HCT116 (cell line): ENCODE measurements around the gene RIBC2. TPM values are rescaled to one million over a fixed set of nuclear protein-coding genes. Genes with fewer than 3 reads are reported as not detected.

Experiments used
- ATAC-seq: fragments of 200-7000 bp; cut with Tn5 transposase; 2 replicates; pipeline ENCODE4 v1.9.1; 2020; ENCODE audit warnings: mild to moderate bottlenecking, moderate library complexity
- BruUV-seq: library from RNA; stranded (reverse); fragments of 400-500 nt; replicated peaks from 2 replicates; lab custom pipeline; 2021; lab: Mats Ljungman, UMichigan
- CTCF ChIA-PET: fragments of 300-600 bp; sonication (Branson Sonifier 250); formaldehyde crosslinking; loops from one replicate; lab custom pipeline; 2021; ENCODE audit warnings: antibody characterized with exemption; lab: Charles Lee
- POLR2A ChIA-PET: fragments of 300-600, 350-600 bp; sonication (Branson Sonifier 250); formaldehyde crosslinking; loops from one replicate; lab custom pipeline; 2021; ENCODE audit warnings: antibody characterized with exemption; lab: Charles Lee
- RAD21 ChIA-PET, 2 experiments: fragments of 300-600 bp; sonication (Branson Sonifier 250); formaldehyde crosslinking; loops; one replicate each; lab custom pipeline; 2023; ENCODE audit warnings: low total read pairs in 2 of 2; ENCODE audit not compliant: uncharacterized antibody in 2 of 2, unreplicated experiment in 2 of 2, low non-redundant PET in 1 of 2; lab: Charles Lee
- DNase-seq: peaks from one replicate; pipeline ENCODE4 v3.0.0-alpha.2; 2010; ENCODE audit warnings: low read depth, low spot score
- H2AFZ ChIP-seq: fragments of 200-600 bp; shearing (Covaris generic), sonication (generic); 2 replicates; pipeline ENCODE4 v1.6.1; 2017; ENCODE audit warnings: low read depth, mixed run types, mixed read lengths, antibody characterized with exemption, low read length; ENCODE audit not compliant: poor library complexity, severe bottlenecking
- H3K27ac ChIP-seq: 2 replicates; pipeline ENCODE4 v1.5.1; 2012; ENCODE audit warnings: low read depth, low read length
- H3K27me3 ChIP-seq: fragments of 200-600 bp; sonication (generic); 2 replicates; pipeline ENCODE4 v1.6.1; 2016; ENCODE audit warnings: mixed run types, low read length, mixed read lengths; ENCODE audit not compliant: insufficient read depth
- H3K36me3 ChIP-seq, 2 experiments: fragments of 200-500 bp in 1 of 2; fragments of 200-600 bp in 1 of 2; sonication (Bioruptor generic) in 1 of 2; sonication (generic) in 1 of 2; 2 replicates each; pipeline versions ENCODE4 v1.5.1 to v1.6.1; 2014 to 2016; ENCODE audit warnings: low read length in 2 of 2, inconsistent platforms in 1 of 2, mixed read lengths in 1 of 2, mixed run types in 1 of 2; ENCODE audit not compliant: insufficient read depth in 2 of 2, control insufficient read depth in 1 of 2
- H3K4me1 ChIP-seq, 2 experiments: fragments of 200-600 bp in 1 of 2; sonication (generic) in 1 of 2; 2 replicates each; pipeline versions ENCODE4 v1.5.1 to v1.6.1; 2012 to 2017; ENCODE audit warnings: low read length in 2 of 2, inconsistent platforms in 1 of 2, mild to moderate bottlenecking in 1 of 2, mixed read lengths in 1 of 2, mixed run types in 1 of 2, moderate library complexity in 1 of 2; ENCODE audit not compliant: insufficient read depth in 2 of 2, control insufficient read depth in 1 of 2
- H3K4me2 ChIP-seq: fragments of 200-600 bp; sonication (generic); 2 replicates; pipeline ENCODE4 v1.6.1; 2017; ENCODE audit warnings: mixed run types, low read length, mixed read lengths
- H3K4me3 ChIP-seq, 2 experiments: fragments of 200-600 bp in 1 of 2; sonication (generic) in 1 of 2; replicated peaks in 1 of 2; 2 replicates each; pipeline ENCODE4 v1.5.1; 2011 to 2016; ENCODE audit warnings: low read length in 2 of 2, control low read depth in 1 of 2, low read depth in 1 of 2, mild to moderate bottlenecking in 1 of 2, mixed read lengths in 1 of 2, mixed run types in 1 of 2
- H3K79me2 ChIP-seq: fragments of 200-600 bp; sonication (generic); 2 replicates; pipeline ENCODE4 v1.6.1; 2017; ENCODE audit warnings: mild to moderate bottlenecking, mixed run types, low read length, moderate library complexity, mixed read lengths; ENCODE audit not compliant: insufficient read depth
- H3K9ac ChIP-seq: fragments of 200-600 bp; sonication (generic); 2 replicates; pipeline ENCODE4 v1.6.1; 2016; ENCODE audit warnings: low read length, mixed read lengths
- H3K9me2 ChIP-seq: fragments of 200-600 bp; sonication (generic), shearing (Covaris generic); 2 replicates; pipeline ENCODE4 v1.6.1; 2017; ENCODE audit warnings: mixed run types, mild to moderate bottlenecking, moderate library complexity; ENCODE audit not compliant: insufficient read depth
- H3K9me3 ChIP-seq, 2 experiments: fragments of 200-500 bp in 1 of 2; fragments of 200-600 bp in 1 of 2; sonication (Bioruptor generic) in 1 of 2; sonication (generic) in 1 of 2; 2 replicates each; pipeline ENCODE4 v1.6.1; 2014 to 2017; ENCODE audit warnings: low read length in 2 of 2, mixed read lengths in 2 of 2, inconsistent platforms in 1 of 2, low read depth in 1 of 2, mild to moderate bottlenecking in 1 of 2, mixed run types in 1 of 2, moderate library complexity in 1 of 2; ENCODE audit not compliant: control insufficient read depth in 1 of 2, insufficient read depth in 1 of 2
- H4K20me1 ChIP-seq: fragments of 200-600 bp; sonication (generic), shearing (Covaris generic); 2 replicates; pipeline ENCODE4 v1.6.1; 2017; ENCODE audit warnings: mixed run types, mild to moderate bottlenecking, moderate library complexity; ENCODE audit not compliant: insufficient read depth
- CEBPB ChIP-seq: IDR thresholded peaks from 2 replicates; pipeline ENCODE4 v1.6.1; 2012; ENCODE audit warnings: low read depth
- CTCF ChIP-seq, 3 experiments: fragments of 200-600 bp in 1 of 3; sonication (generic) in 1 of 3; IDR thresholded peaks in 2 of 3; conservative IDR thresholded peaks in 1 of 3; 2 replicates each; pipeline ENCODE4 v1.5.1; 2012 to 2017; ENCODE audit warnings: low read depth in 2 of 3, low read length in 2 of 3, antibody characterized with exemption in 1 of 3, borderline replicate concordance in 1 of 3, control low read depth in 1 of 3, mild to moderate bottlenecking in 1 of 3, mixed read lengths in 1 of 3, mixed run types in 1 of 3, moderate library complexity in 1 of 3; ENCODE audit not compliant: insufficient read depth in 1 of 3
- EGR1 ChIP-seq: IDR thresholded peaks from 2 replicates; pipeline ENCODE4 v1.6.1; 2012; ENCODE audit warnings: low read depth
- ELF1 ChIP-seq: IDR thresholded peaks from 2 replicates; pipeline ENCODE4 v1.6.1; 2012; ENCODE audit warnings: low read depth, borderline replicate concordance
- EZH2 ChIP-seq: fragments of 200-600 bp; sonication (generic); IDR thresholded peaks from 2 replicates; pipeline ENCODE4 v1.6.1; 2017; ENCODE audit warnings: antibody characterized with exemption, mixed run types
- EZH2phosphoT487 ChIP-seq: fragments of 200-600 bp; IDR thresholded peaks from 2 replicates; pipeline ENCODE4 v1.6.1; 2018; ENCODE audit warnings: antibody characterized with exemption, borderline replicate concordance
- FOSL1 ChIP-seq: IDR thresholded peaks from 2 replicates; pipeline ENCODE4 v1.6.1; 2012; ENCODE audit warnings: low read depth
- JUND ChIP-seq: IDR thresholded peaks from 2 replicates; pipeline ENCODE4 v1.6.1; 2012
- POLR2A ChIP-seq: IDR thresholded peaks from 2 replicates; pipeline ENCODE4 v1.7.0; 2011; ENCODE audit warnings: borderline replicate concordance; ENCODE audit not compliant: insufficient read depth, insufficient read length; ENCODE audit errors: extremely low read depth
- RAD21 ChIP-seq: IDR thresholded peaks from 2 replicates; pipeline ENCODE4 v1.6.1; 2012; ENCODE audit warnings: low read depth, mild to moderate bottlenecking
- REST ChIP-seq: IDR thresholded peaks from 2 replicates; pipeline ENCODE4 v1.6.1; 2012; ENCODE audit warnings: low read depth
- SIN3A ChIP-seq: IDR thresholded peaks from 2 replicates; pipeline ENCODE4 v1.6.1; 2012; ENCODE audit warnings: low read depth
- SP1 ChIP-seq: IDR thresholded peaks from 2 replicates; pipeline ENCODE4 v1.6.1; 2012; ENCODE audit warnings: low read depth
- SRF ChIP-seq: IDR thresholded peaks from 2 replicates; pipeline ENCODE4 v1.6.1; 2012; ENCODE audit warnings: low read depth
- TCF7L2 ChIP-seq: IDR thresholded peaks from 2 replicates; pipeline ENCODE4 v1.7.0; 2011; ENCODE audit warnings: borderline replicate concordance, inconsistent platforms; ENCODE audit not compliant: insufficient read depth, insufficient read length; ENCODE audit errors: extremely low read depth
- ZBTB33 ChIP-seq: IDR thresholded peaks from 2 replicates; pipeline ENCODE4 v1.6.1; 2011; ENCODE audit warnings: mild to moderate bottlenecking, low read length, moderate library complexity; ENCODE audit not compliant: insufficient replicate concordance; ENCODE audit errors: extremely low read depth
- ZFX ChIP-seq: fragments of 450-650 bp; IDR thresholded peaks from 2 replicates; pipeline ENCODE4 v1.6.1; 2017
- ZNF274 ChIP-seq: fragments of 200-500 bp; sonication (Bioruptor generic); IDR thresholded peaks from 2 replicates; pipeline ENCODE4 v1.6.1; 2014; ENCODE audit warnings: mild to moderate bottlenecking, low read depth, low read length, inconsistent platforms
- intact Hi-C: fragments of 100-400 bp; cut with micrococcal nuclease; formaldehyde crosslinking; loops from 2 replicates; pipeline ENCODE4 v1.10.0; 2022
- total RNA-seq: library from RNA; stranded (reverse); gene quantifications from one replicate; pipeline ENCODE4 v1.2.1, GENCODE V29; 2021; ENCODE audit not compliant: unreplicated experiment
- TF ChIP-seq, protein P1 (sequence below): IDR thresholded peaks from 2 replicates; pipeline ENCODE4 v1.6.1; 2012
- TF ChIP-seq, protein P2 (sequence below): IDR thresholded peaks from 2 replicates; pipeline ENCODE4 v1.6.1; 2012

RIBC2 gene
- total RNA-seq, 1 experiment from 2014 or later = 8.3 TPM

GRCh38 chr22:45475063-45475747, 61.7 kb downstream of the RIBC2 start:
- RAD21 ChIA-PET = no interaction called here
- Histone ChIP-seq H3K4me3 (no peak overlapping the region), H2AFZ (no peak overlapping the region), H3K27me3 (no peaks in the 10 kb centered on the region), H3K9me2 (no peaks in the 10 kb centered on the region), H3K9me3 (no peaks in the 10 kb centered on the region), H3K4me1 (peaks cover 7 to 9% of the 10 kb centered on the region in 2 experiments; a peak in 3 of 4 replicates), H3K36me3 (no peaks in the 10 kb centered on the region), H3K9ac (no peak overlapping the region), H3K27ac (no peak overlapping the region), H3K4me2 (no peak overlapping the region), H3K79me2 (no peaks in the 10 kb centered on the region), H4K20me1 (no peaks in the 10 kb centered on the region)
- POLR2A ChIA-PET = no interaction called here
- intact Hi-C loops = no loop called here
- ATAC-seq (no peak), DNase-seq (no peak)
- no TSS peak for BruUV-seq
- TF ChIP-seq EGR1 (no peak), SIN3A (no peak), ZBTB33 (no peak), JUND (no peak), CTCF (IDR thresholded peaks at IDR 0.05 in 2 of 3, conservative IDR thresholded peaks at IDR 0.05 in 1 of 3; ENCODE audit: borderline replicate concordance in 1 of 3, insufficient read depth in 1 of 3, low read depth in 2 of 3, low read length in 2 of 3) (no peak), POLR2A (no peak), REST (no peak), CEBPB (no peak), FOSL1 (no peak), ELF1 (no peak), SRF (no peak), RAD21 (no peak), ZNF274 (no peak), EZH2 (no peak), EZH2phosphoT487 (no peak), ZFX (no peak), TCF7L2 (no peak), SP1 (no peak)
- TF ChIP-seq, protein P1, sequence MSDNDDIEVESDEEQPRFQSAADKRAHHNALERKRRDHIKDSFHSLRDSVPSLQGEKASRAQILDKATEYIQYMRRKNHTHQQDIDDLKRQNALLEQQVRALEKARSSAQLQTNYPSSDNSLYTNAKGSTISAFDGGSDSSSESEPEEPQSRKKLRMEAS = no peak
- TF ChIP-seq, protein P2, sequence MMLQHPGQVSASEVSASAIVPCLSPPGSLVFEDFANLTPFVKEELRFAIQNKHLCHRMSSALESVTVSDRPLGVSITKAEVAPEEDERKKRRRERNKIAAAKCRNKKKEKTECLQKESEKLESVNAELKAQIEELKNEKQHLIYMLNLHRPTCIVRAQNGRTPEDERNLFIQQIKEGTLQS = no peak
- CTCF ChIA-PET = no interaction called here
